Measurements from ENCODE around the gene EXOC1.

- TF ChIP-seq, protein P1, sequence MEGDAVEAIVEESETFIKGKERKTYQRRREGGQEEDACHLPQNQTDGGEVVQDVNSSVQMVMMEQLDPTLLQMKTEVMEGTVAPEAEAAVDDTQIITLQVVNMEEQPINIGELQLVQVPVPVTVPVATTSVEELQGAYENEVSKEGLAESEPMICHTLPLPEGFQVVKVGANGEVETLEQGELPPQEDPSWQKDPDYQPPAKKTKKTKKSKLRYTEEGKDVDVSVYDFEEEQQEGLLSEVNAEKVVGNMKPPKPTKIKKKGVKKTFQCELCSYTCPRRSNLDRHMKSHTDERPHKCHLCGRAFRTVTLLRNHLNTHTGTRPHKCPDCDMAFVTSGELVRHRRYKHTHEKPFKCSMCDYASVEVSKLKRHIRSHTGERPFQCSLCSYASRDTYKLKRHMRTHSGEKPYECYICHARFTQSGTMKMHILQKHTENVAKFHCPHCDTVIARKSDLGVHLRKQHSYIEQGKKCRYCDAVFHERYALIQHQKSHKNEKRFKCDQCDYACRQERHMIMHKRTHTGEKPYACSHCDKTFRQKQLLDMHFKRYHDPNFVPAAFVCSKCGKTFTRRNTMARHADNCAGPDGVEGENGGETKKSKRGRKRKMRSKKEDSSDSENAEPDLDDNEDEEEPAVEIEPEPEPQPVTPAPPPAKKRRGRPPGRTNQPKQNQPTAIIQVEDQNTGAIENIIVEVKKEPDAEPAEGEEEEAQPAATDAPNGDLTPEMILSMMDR (IDR thresholded peaks at IDR 0.05; ENCODE audit: insufficient read depth, low read length, poor library complexity, severe bottlenecking) = no peak
- no peak for TF ChIP-seq EZH2phosphoT487 (conservative IDR thresholded peaks at IDR 0.05; ENCODE audit: low read length)
Measured at GRCh38 chr4:55904576-55904975, 51.1 kb downstream of the EXOC1 start.

All from SU-DHL-6 (cell line).